Adrenal gland (tissue), 12 donors: ENCODE data around the gene WDFY4. TPM values are rescaled to one million over a fixed set of nuclear protein-coding genes. Genes with fewer than 3 reads are reported as not detected.

Source experiments
- DNase-seq, 7 donors: peaks; one replicate each; pipeline ENCODE4 v3.0.0-alpha.2; 2019 to 2020
- H3K27ac ChIP-seq, 5 donors: fragments of 200-600 bp; sonication (generic) in 4 of 5; 1 replicate in 3 of 5; 2 replicates in 2 of 5; pipeline versions ENCODE4 v1.5.1 to v1.8.0; 2016 to 2020; ENCODE audit warnings: mild to moderate bottlenecking in 1 of 5
- H3K27me3 ChIP-seq: fragments of 200-600 bp; 2 replicates; pipeline ENCODE4 v1.8.0; 2021
- H3K36me3 ChIP-seq, 2 donors: fragments of 200-600 bp; replicated peaks in 1 of 2; 1 replicate in 1 of 2; 2 replicates in 1 of 2; pipeline versions ENCODE4 v1.5.1 to v1.8.0; 2018 to 2022
- H3K4me1 ChIP-seq, 2 donors: fragments of 200-600 bp; replicated peaks in 1 of 2; 1 replicate in 1 of 2; 2 replicates in 1 of 2; pipeline versions ENCODE4 v1.5.1 to v1.8.0; 2018 to 2021
- H3K4me3 ChIP-seq, 4 donors: fragments of 200-600 bp; sonication (generic) in 3 of 4; one replicate each; pipeline ENCODE4 v1.5.1; 2016 to 2018
- H3K9me3 ChIP-seq, 3 donors: fragments of 200-600 bp; sonication (generic) in 1 of 3; replicated peaks in 1 of 3; 1 replicate in 2 of 3; 2 replicates in 1 of 3; pipeline versions ENCODE4 v1.5.1 to v1.8.0; 2016 to 2021
- POLR2A ChIP-seq, 2 donors: fragments of 450-650 bp; IDR thresholded peaks; one replicate each; pipeline ENCODE4 v1.6.1; 2017; ENCODE audit warnings: antibody characterized with exemption in 2 of 2, mild to moderate bottlenecking in 2 of 2, moderate library complexity in 1 of 2
- WGBS, 4 donors: extraction: QIAGEN DNeasy Blood & Tissue Kit in 2 of 4; methylation state at CpG; one replicate each; pipeline versions ENCODE4 v1.1.5 to v1.1.7; 2013 to 2017; 5-methylcytosine and 5-hydroxymethylcytosine counted together
- intact Hi-C, 2 donors: fragments of 100-400 bp; cut with DNase I; formaldehyde crosslinking; loops; one replicate each; pipeline versions ENCODE4 v1.14.1 to v1.15.0; 2022 to 2023
- polyA plus RNA-seq, 3 donors: library from polyadenylated mRNA; stranded (reverse); fragments of 200-250 nt in 2 of 3; fragments of 350-450 nt in 1 of 3; fragmentation: Illumina TruSeq in 1 of 3; extraction: RNeasy Lipid Tissue Mini Kit (QIAGEN cat#74804) in 1 of 3; gene quantifications; one replicate each; pipeline ENCODE4 v1.2.3, GENCODE V29; 2013 to 2014
- total RNA-seq, 9 donors: library from RNA; depleted of rRNA in 4 of 9; stranded (reverse); fragments of >200 nt in 4 of 9; fragments of 120-200 nt in 1 of 9; fragmentation: NEBNext Ultra II Directional in 1 of 9; extraction: Animal tissue kit (Norgen Biotek cat#: 25700) in 1 of 9; gene quantifications; one replicate each; pipeline versions ENCODE4 v1.1.0 to v1.2.4, GENCODE V29; 2013 to 2023
- TF ChIP-seq, protein P1 (sequence below), 6 experiments: fragments of 450-650 bp in 4 of 6; fragments of 200-600 bp in 2 of 6; sonication (generic) in 1 of 6; IDR thresholded peaks; 1 replicate in 5 of 6; 2 replicates in 1 of 6; pipeline versions ENCODE4 v1.5.1 to v1.8.0; 2016 to 2021; ENCODE audit warnings: antibody characterized with exemption in 6 of 6, mild to moderate bottlenecking in 2 of 6, moderate library complexity in 1 of 6
- donor health status: healthy with polysubstance abuse.
- donor health status: Bipolar disorder and iron deficiency.
- donor health status: DM: yes; HTN: yes; CAD: no.
- donor health status: DM: no; HTN: no; CAD: no.
- donor health status: DM: no; HTN: no; CAD: no.
- donor health status: DM: yes; HTN: yes; CAD: no.

Gene WDFY4
- total and polyA plus RNA-seq, 12 donors: 0.61 to 9.9 (median 5.7) TPM

DNA sequence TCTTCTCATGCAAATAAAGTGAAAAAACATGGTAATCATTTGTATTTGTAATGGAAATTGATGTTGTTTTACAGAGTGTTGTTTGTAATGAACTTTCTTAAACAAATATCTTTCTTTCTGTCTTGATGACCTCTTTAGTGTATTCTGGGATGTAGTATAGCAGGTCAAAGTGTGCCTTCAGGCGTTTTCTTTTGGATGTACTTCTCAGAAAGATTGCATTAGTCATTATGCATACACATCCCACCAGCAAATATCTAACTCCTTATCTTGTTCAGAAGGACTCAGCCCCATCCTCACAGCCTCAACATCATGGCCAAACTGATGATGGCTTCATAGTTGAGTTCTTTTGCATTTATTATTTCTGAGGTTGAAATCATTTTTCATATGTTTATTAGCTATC lies 130.3 kb downstream of the WDFY4 start:
- Histone ChIP-seq H3K9me3 (no peaks in the 10 kb centered on the region), H3K36me3 (no peaks in the 10 kb centered on the region), H3K27me3 (no peaks in the 10 kb centered on the region), H3K27ac (no peak overlapping the region), H3K4me3 (no peak overlapping the region), H3K4me1 (no peaks in the 10 kb centered on the region)
- WGBS, 4 donors: 61 to 78% (median 75%) methylated on average over 1 of the region's 1 CpG
- DNase-seq: no peak
- TF ChIP-seq POLR2A (IDR thresholded peaks at IDR 0.05): no peak
- TF ChIP-seq, protein P1, sequence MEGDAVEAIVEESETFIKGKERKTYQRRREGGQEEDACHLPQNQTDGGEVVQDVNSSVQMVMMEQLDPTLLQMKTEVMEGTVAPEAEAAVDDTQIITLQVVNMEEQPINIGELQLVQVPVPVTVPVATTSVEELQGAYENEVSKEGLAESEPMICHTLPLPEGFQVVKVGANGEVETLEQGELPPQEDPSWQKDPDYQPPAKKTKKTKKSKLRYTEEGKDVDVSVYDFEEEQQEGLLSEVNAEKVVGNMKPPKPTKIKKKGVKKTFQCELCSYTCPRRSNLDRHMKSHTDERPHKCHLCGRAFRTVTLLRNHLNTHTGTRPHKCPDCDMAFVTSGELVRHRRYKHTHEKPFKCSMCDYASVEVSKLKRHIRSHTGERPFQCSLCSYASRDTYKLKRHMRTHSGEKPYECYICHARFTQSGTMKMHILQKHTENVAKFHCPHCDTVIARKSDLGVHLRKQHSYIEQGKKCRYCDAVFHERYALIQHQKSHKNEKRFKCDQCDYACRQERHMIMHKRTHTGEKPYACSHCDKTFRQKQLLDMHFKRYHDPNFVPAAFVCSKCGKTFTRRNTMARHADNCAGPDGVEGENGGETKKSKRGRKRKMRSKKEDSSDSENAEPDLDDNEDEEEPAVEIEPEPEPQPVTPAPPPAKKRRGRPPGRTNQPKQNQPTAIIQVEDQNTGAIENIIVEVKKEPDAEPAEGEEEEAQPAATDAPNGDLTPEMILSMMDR (IDR thresholded peaks at IDR 0.05): no peak
- intact Hi-C loops: no loop called here

GRCh38 chr10:48817141-48817540 lies 132.5 kb downstream of the WDFY4 start:
- Histone ChIP-seq H3K4me1 (no peaks in the 10 kb centered on the region), H3K27ac (no peak overlapping the region), H3K9me3 (no peaks in the 10 kb centered on the region), H3K4me3 (no peak overlapping the region), H3K27me3 (no peaks in the 10 kb centered on the region), H3K36me3 (no peaks in the 10 kb centered on the region)
- 84 to 99% (median 94%) methylated on average over 4 to 10 of the region's 10 CpGs for WGBS, 4 donors
- TF ChIP-seq POLR2A (IDR thresholded peaks at IDR 0.05): no peak
- TF ChIP-seq, protein P1 (IDR thresholded peaks at IDR 0.05): no peak
- intact Hi-C loops: no loop called here
- no peak for DNase-seq

- Histone ChIP-seq H3K4me3 (no peak overlapping the region), H3K27me3 (no peaks in the 10 kb centered on the region), H3K9me3 (no peaks in the 10 kb centered on the region), H3K36me3 (no peaks in the 10 kb centered on the region), H3K4me1 (no peaks in the 10 kb centered on the region), H3K27ac (no peak overlapping the region)
- 91 to 100% (median 93%) methylated on average over 2 of the region's 2 CpGs for WGBS, 4 donors
- no peak for DNase-seq
- intact Hi-C loops: no loop called here
- TF ChIP-seq POLR2A (IDR thresholded peaks at IDR 0.05): no peak
- TF ChIP-seq, protein P1 (IDR thresholded peaks at IDR 0.05): no peak
These were observed 133.4 kb downstream of the WDFY4 start for GRCh38 chr10:48818081-48818480.

DNA sequence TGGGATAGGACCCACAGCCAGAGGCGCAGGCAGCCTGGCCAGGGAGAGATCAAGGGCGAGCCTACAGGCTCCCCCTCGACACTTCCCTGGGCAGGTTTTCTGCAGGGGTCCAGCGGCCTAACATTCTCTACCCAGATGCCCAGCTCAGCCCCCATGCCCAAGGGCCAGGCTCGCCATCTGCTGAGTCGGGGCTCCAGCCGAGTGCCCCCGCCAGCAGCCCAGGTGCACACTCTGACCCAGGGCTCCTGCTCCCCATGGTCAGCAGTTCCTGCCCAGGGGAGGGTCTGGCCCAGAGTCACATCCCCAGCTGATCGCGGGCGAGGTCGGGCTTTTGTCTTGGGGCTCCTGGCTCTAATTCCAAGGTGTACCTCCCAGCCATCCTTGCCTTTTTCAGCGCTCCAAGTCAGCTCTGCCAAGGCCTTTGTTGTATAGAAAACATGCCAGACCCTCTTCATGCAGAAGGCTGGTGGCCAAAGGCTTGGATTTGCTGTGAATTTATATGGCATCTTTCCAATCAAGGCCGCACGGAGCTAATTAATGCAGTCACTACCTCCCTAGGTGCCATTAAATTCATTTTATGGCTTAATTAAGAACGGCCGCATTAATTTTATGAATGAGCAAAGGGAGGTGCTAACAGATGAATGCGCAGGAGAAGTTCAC lies 134.3 kb downstream of the WDFY4 start:
- Histone ChIP-seq H3K36me3 (no peaks in the 10 kb centered on the region), H3K27me3 (no peaks in the 10 kb centered on the region), H3K9me3 (no peaks in the 10 kb centered on the region), H3K27ac (no peak overlapping the region), H3K4me3 (no peak overlapping the region), H3K4me1 (no peaks in the 10 kb centered on the region)
- whole genome bisulfite sequencing, 4 donors: 83 to 91% (median 90%) methylated on average over 9 to 18 of the region's 18 CpGs
- intact Hi-C loops: no loop called here
- no peak for TF ChIP-seq POLR2A (IDR thresholded peaks at IDR 0.05)
- TF ChIP-seq, protein P1 (IDR thresholded peaks at IDR 0.05): no peak
- DNase-seq: no peak
